H1 (cell line): ENCODE data around the gene SHISAL1. TPM values are rescaled to one million over a fixed set of nuclear protein-coding genes. Genes with fewer than 3 reads are reported as not detected.

Experiments used
- CTCF ChIA-PET: fragments of 300-600 bp; sonication (Branson Sonifier 250); formaldehyde crosslinking; loops from one replicate; lab custom pipeline; 2021; ENCODE audit not compliant: partially characterized antibody; lab: Charles Lee
- POLR2A ChIA-PET: fragments of 300-600 bp; sonication (Branson Sonifier 250); formaldehyde crosslinking; loops from one replicate; lab custom pipeline; 2021; ENCODE audit warnings: inconsistent platforms; ENCODE audit not compliant: partially characterized antibody; lab: Charles Lee
- DNase-seq, 2 experiments: peaks; one replicate each; pipeline versions ENCODE4 v3.0.0 to v3.0.0-alpha.2; 2010 to 2022; ENCODE audit warnings: low spot score in 2 of 2, low read depth in 1 of 2, mixed read lengths in 1 of 2
- FAIRE-seq: peaks from 2 replicates; lab custom pipeline; 2011; peaks lifted over from hg19 to GRCh38; lab: Jason Lieb, UNC
- H2AFZ ChIP-seq: 2 replicates; pipeline ENCODE4 v1.8.1; 2012; ENCODE audit warnings: low read length, inconsistent platforms
- H2AK5ac ChIP-seq: 2 replicates; pipeline ENCODE4 v1.6.1; 2013; ENCODE audit warnings: low read depth, low read length
- H2BK120ac ChIP-seq: replicated peaks from 2 replicates; pipeline ENCODE3; 2013; ENCODE audit warnings: low read depth, low read length, inconsistent platforms
- H2BK12ac ChIP-seq: 2 replicates; pipeline ENCODE4 v1.6.1; 2013; ENCODE audit warnings: low read depth, low read length
- H2BK15ac ChIP-seq: 2 replicates; pipeline ENCODE4 v1.6.1; 2013; ENCODE audit warnings: low read length
- H2BK20ac ChIP-seq: 2 replicates; pipeline ENCODE4 v1.6.1; 2013; ENCODE audit warnings: low read length
- H2BK5ac ChIP-seq: 2 replicates; pipeline ENCODE4 v1.6.1; 2013; ENCODE audit warnings: low read depth, low read length
- H3K14ac ChIP-seq: 2 replicates; pipeline ENCODE4 v1.6.1; 2013; ENCODE audit warnings: inconsistent platforms; ENCODE audit not compliant: insufficient read length
- H3K18ac ChIP-seq: 2 replicates; pipeline ENCODE4 v1.6.1; 2013; ENCODE audit warnings: low read length; ENCODE audit errors: extremely low read depth
- H3K23ac ChIP-seq: 2 replicates; pipeline ENCODE4 v1.6.1; 2013; ENCODE audit warnings: inconsistent platforms; ENCODE audit not compliant: insufficient read length
- H3K23me2 ChIP-seq: 2 replicates; pipeline ENCODE4 v1.6.1; 2013; ENCODE audit warnings: low read depth, low read length
- H3K27ac ChIP-seq: 2 replicates; pipeline ENCODE4 v1.6.1; 2011; ENCODE audit warnings: low read depth, low read length, inconsistent platforms
- H3K27me3 ChIP-seq, 4 experiments: replicated peaks in 1 of 4; 1 replicate in 1 of 4; 2 replicates in 3 of 4; pipeline versions ENCODE4 v1.6.1 to v1.8.1; 2011 to 2013; ENCODE audit warnings: low read length in 3 of 4, mild to moderate bottlenecking in 3 of 4, inconsistent platforms in 2 of 4, mixed read lengths in 2 of 4, moderate library complexity in 1 of 4; ENCODE audit not compliant: control insufficient read depth in 3 of 4, insufficient read depth in 3 of 4; ENCODE audit errors: extremely low read depth in 1 of 4
- H3K36me3 ChIP-seq, 4 experiments: 2 replicates each; pipeline versions ENCODE4 v1.6.1 to v1.8.1; 2011 to 2013; ENCODE audit warnings: mild to moderate bottlenecking in 4 of 4, low read length in 3 of 4, moderate library complexity in 2 of 4, control low read depth in 1 of 4, inconsistent platforms in 1 of 4; ENCODE audit not compliant: insufficient read depth in 4 of 4, control insufficient read depth in 2 of 4
- H3K4ac ChIP-seq: replicated peaks from 2 replicates; pipeline ENCODE3; 2013; ENCODE audit warnings: low read length, low read depth, mixed read lengths, inconsistent platforms; ENCODE audit not compliant: insufficient read length
- H3K4me1 ChIP-seq, 4 experiments: replicated peaks in 1 of 4; 1 replicate in 1 of 4; 2 replicates in 3 of 4; pipeline versions ENCODE4 v1.6.1 to v1.8.1; 2011 to 2013; ENCODE audit warnings: low read length in 3 of 4, inconsistent platforms in 2 of 4, mixed read lengths in 1 of 4; ENCODE audit not compliant: insufficient read depth in 4 of 4, control insufficient read depth in 3 of 4
- H3K4me2 ChIP-seq, 2 experiments: 2 replicates each; pipeline versions ENCODE4 v1.6.1 to v1.8.1; 2011 to 2013; ENCODE audit warnings: low read depth in 2 of 2, low read length in 2 of 2, control low read depth in 1 of 2, inconsistent platforms in 1 of 2, mild to moderate bottlenecking in 1 of 2; ENCODE audit not compliant: insufficient read depth in 1 of 2
- H3K4me3 ChIP-seq, 4 experiments: fragments of 200-600, 300-600 bp in 1 of 4; sonication (generic), shearing (Covaris generic), sonication (Bioruptor Twin) in 1 of 4; 2 replicates each; pipeline versions ENCODE4 v1.5.1 to v1.8.1; 2011 to 2016; ENCODE audit warnings: low read length in 4 of 4, low read depth in 3 of 4, control low read depth in 2 of 4, inconsistent platforms in 2 of 4, mild to moderate bottlenecking in 2 of 4, mixed read lengths in 1 of 4, moderate library complexity in 1 of 4; ENCODE audit not compliant: insufficient read depth in 2 of 4; ENCODE audit errors: extremely low read depth in 1 of 4
- H3K56ac ChIP-seq: replicated peaks from 2 replicates; pipeline ENCODE3; 2013; ENCODE audit warnings: low read depth, mild to moderate bottlenecking, mixed read lengths, low read length, inconsistent platforms; ENCODE audit not compliant: insufficient read length
- H3K79me1 ChIP-seq: 2 replicates; pipeline ENCODE4 v1.6.1; 2013; ENCODE audit warnings: low read depth, low read length, control low read depth
- H3K79me2 ChIP-seq, 2 experiments: 2 replicates each; pipeline versions ENCODE4 v1.6.1 to v1.8.1; 2012 to 2013; ENCODE audit warnings: low read length in 2 of 2, mild to moderate bottlenecking in 2 of 2, inconsistent platforms in 1 of 2; ENCODE audit not compliant: insufficient read depth in 2 of 2, control insufficient read depth in 1 of 2
- H3K9ac ChIP-seq, 4 experiments: replicated peaks in 1 of 4; 1 replicate in 1 of 4; 2 replicates in 3 of 4; pipeline versions ENCODE4 v1.6.1 to v1.8.1; 2011 to 2013; ENCODE audit warnings: low read depth in 3 of 4, low read length in 3 of 4, control low read depth in 2 of 4, mild to moderate bottlenecking in 2 of 4, moderate library complexity in 2 of 4, inconsistent platforms in 1 of 4; ENCODE audit errors: extremely low read depth in 1 of 4
- H3K9me3 ChIP-seq, 2 experiments: 2 replicates each; pipeline versions ENCODE4 v1.6.1 to v1.8.1; 2012 to 2013; ENCODE audit warnings: mild to moderate bottlenecking in 2 of 2, moderate library complexity in 2 of 2, control low read depth in 1 of 2, inconsistent platforms in 1 of 2, low read depth in 1 of 2, low read length in 1 of 2, mixed read lengths in 1 of 2; ENCODE audit not compliant: insufficient read depth in 2 of 2
- H4K20me1 ChIP-seq, 2 experiments: replicated peaks in 1 of 2; 2 replicates each; pipeline versions ENCODE3 to v1.8.1; 2011 to 2013; ENCODE audit warnings: inconsistent platforms in 2 of 2, low read length in 2 of 2, mild to moderate bottlenecking in 1 of 2; ENCODE audit not compliant: insufficient read depth in 2 of 2, control insufficient read depth in 1 of 2
- H4K5ac ChIP-seq: 2 replicates; pipeline ENCODE4 v1.6.1; 2013; ENCODE audit warnings: low read length, low read depth, mixed read lengths, inconsistent platforms; ENCODE audit not compliant: insufficient read length
- H4K8ac ChIP-seq: 2 replicates; pipeline ENCODE4 v1.8.0; 2013; ENCODE audit warnings: mild to moderate bottlenecking, moderate library complexity, low read length, inconsistent platforms; ENCODE audit not compliant: insufficient read depth; ENCODE audit errors: extremely low read depth
- H4K91ac ChIP-seq: replicated peaks from 2 replicates; pipeline ENCODE3; 2013; ENCODE audit warnings: low read length, mixed read lengths, inconsistent platforms; ENCODE audit not compliant: insufficient read length
- ATF2 ChIP-seq: IDR thresholded peaks from 2 replicates; pipeline ENCODE4 v1.6.1; 2012; ENCODE audit warnings: low read length, inconsistent platforms
- CBX5 ChIP-seq: fragments of 300-800, 300-1000 bp; sonication (generic); IDR thresholded peaks from 2 replicates; pipeline ENCODE4 v1.7.1; 2016; ENCODE audit warnings: antibody characterized with exemption, low read length, low read depth
- E2F6 ChIP-seq: IDR thresholded peaks from 2 replicates; pipeline ENCODE4 v1.6.1; 2012; ENCODE audit warnings: inconsistent platforms
- EGR1 ChIP-seq: IDR thresholded peaks from 2 replicates; pipeline ENCODE4 v1.6.1; 2011; ENCODE audit warnings: low read depth, low read length, borderline replicate concordance
- KDM1A ChIP-seq: fragments of 200-600, 300-600 bp; sonication (generic); IDR thresholded peaks from 2 replicates; pipeline ENCODE4 v1.7.1; 2016; ENCODE audit warnings: mild to moderate bottlenecking, low read length, borderline replicate concordance
- NRF1 ChIP-seq: IDR thresholded peaks from 2 replicates; pipeline ENCODE4 v1.6.1; 2011; ENCODE audit warnings: mild to moderate bottlenecking, low read depth, low read length, improper control_type of control experiment
- POLR2AphosphoS5 ChIP-seq: IDR thresholded peaks from 2 replicates; pipeline ENCODE4 v1.6.1; 2011; ENCODE audit warnings: low read depth, low read length
- SIN3A ChIP-seq, 2 experiments: IDR thresholded peaks in 1 of 2; conservative IDR thresholded peaks in 1 of 2; 2 replicates each; pipeline ENCODE4 v1.6.1; 2011 to 2012; ENCODE audit warnings: low read length in 2 of 2, improper control_type of control experiment in 1 of 2, low read depth in 1 of 2, mild to moderate bottlenecking in 1 of 2
- SIX5 ChIP-seq: IDR thresholded peaks from 2 replicates; pipeline ENCODE4 v1.6.1; 2011; ENCODE audit warnings: mild to moderate bottlenecking, low read depth, low read length
- TBP ChIP-seq: IDR thresholded peaks from 2 replicates; pipeline ENCODE4 v1.6.1; 2011; ENCODE audit warnings: low read depth, low read length, improper control_type of control experiment
- WGBS, 2 experiments: shearing (Covaris generic) in 1 of 2; methylation state at CpG; one replicate each; pipeline versions ENCODE4 v1.1.6 to v1.1.7; 2013 to 2015; ENCODE audit warnings: low lambda C conversion rate in 2 of 2, mixed read lengths in 2 of 2, inconsistent platforms in 1 of 2, low coverage in 1 of 2, missing lambda C conversion rate in 1 of 2; ENCODE audit not compliant: insufficient replicate concordance in 2 of 2, insufficient coverage in 1 of 2, insufficient read length in 1 of 2; ENCODE audit errors: extremely low coverage in 1 of 2, missing lambda C conversion rate in 1 of 2; 5-methylcytosine and 5-hydroxymethylcytosine counted together
- polyA plus RNA-seq, 7 experiments: library from polyadenylated mRNA; depleted of rRNA in 3 of 7; stranded (reverse) in 5 of 7; unstranded in 2 of 7; fragments of >200 nt in 5 of 7; fragments of 200-250 nt in 2 of 7; gene quantifications; 1 replicate in 5 of 7; 2 replicates in 1 of 7; 4 replicates in 1 of 7; pipeline versions ENCODE4 v1.2.1 to v1.2.3, GENCODE V29; 2011 to 2013; ENCODE audit warnings: missing spikeins in 2 of 7, mixed read lengths in 2 of 7
- total RNA-seq: library from RNA; stranded (reverse); fragmentation: NEBNext Ultra II Directional; extraction: Animal tissue kit (Norgen Biotek cat#: 25700); gene quantifications from 2 replicates; pipeline ENCODE4 v1.2.1, GENCODE V29; 2021

The SHISAL1 gene
- total and polyA plus RNA-seq, 2 of the 8 experiments (the other 6 are each of a cell fraction or from before 2014, with no cell fraction given) = 3.7 to 5.8 TPM

- Histone ChIP-seq H4K8ac (peak overlapping the region; percentile 46), H3K27me3 (no peaks in the 10 kb centered on the region), H3K23me2 (no peaks in the 10 kb centered on the region; the same call in 1 of the 2 replicates), H3K4ac (no peak overlapping the region), H3K56ac (no peak overlapping the region), H3K14ac (no peak overlapping the region), H2BK15ac (0 out of 2 replicates have a peak overlapping the region, but pooled peaks have one; percentile 29), H3K4me1 (no peaks in the 10 kb centered on the region; a peak in 1 of 7 replicates), H3K27ac (no peak overlapping the region), H2BK12ac (no peak overlapping the region), H2BK120ac (no peak overlapping the region), H3K36me3 (no peaks in the 10 kb centered on the region), H3K79me1 (no peaks in the 10 kb centered on the region), H2AFZ (no peak overlapping the region), H2BK5ac (no peak overlapping the region), H3K4me3 (no peak overlapping the region), H3K4me2 (no peak overlapping the region), H3K79me2 (no peaks in the 10 kb centered on the region), H2BK20ac (no peak overlapping the region), H4K20me1 (no peaks in the 10 kb centered on the region), H2AK5ac (no peak overlapping the region), H3K18ac (no peak overlapping the region), H4K91ac (no peak overlapping the region), H3K23ac (no peak overlapping the region), H4K5ac (no peak overlapping the region), H3K9me3 (no peaks in the 10 kb centered on the region), H3K9ac (no peak overlapping the region)
- ChIA-PET POLR2A (interaction anchor here (0.6 to 1.7 kb wide), 2 partner anchors 25 to 88 kb away, joined by 3 read pairs; partner anchors contain the start of gene PARVG), CTCF (interaction anchor here (1.2 to 1.9 kb wide), 2 partner anchors 26 to 212 kb away, joined by 3 to 4 read pairs; no protein-coding TSS in a partner anchor)
- 88% methylated on average over 16 of the region's 16 CpGs; no CpG with 5 or more reads in 1 of the 2 experiments for WGBS, 2 experiments
- FAIRE-seq (no peak), DNase-seq (no peak)
- no peak for TF ChIP-seq SIN3A (conservative IDR thresholded peaks at IDR 0.05 in 1 of 2, IDR thresholded peaks at IDR 0.05 in 1 of 2; ENCODE audit: low read depth in 1 of 2, low read length in 2 of 2)
- TF ChIP-seq KDM1A = no peak
- TF ChIP-seq TBP = no peak
- TF ChIP-seq EGR1 = no peak
- no peak for TF ChIP-seq SIX5
- TF ChIP-seq CBX5 = no peak
- no peak for TF ChIP-seq NRF1
- TF ChIP-seq ATF2 = no peak
- TF ChIP-seq E2F6 = no peak
- no peak for TF ChIP-seq POLR2AphosphoS5
Measured at GRCh38 chr22:44205516-44206329, 107.0 kb downstream of the SHISAL1 start.
